HG02885 (cell line): ENCODE results near the gene KDM2B.

ENCODE experiments used
- ATAC-seq: cut with Tn5 transposase; IDR thresholded peaks from one replicate; pipeline ENCODE4 v1.9.1; 2021; ENCODE audit warnings: mild to moderate bottlenecking; ENCODE audit not compliant: unreplicated experiment, poor library complexity

KDM2B gene

GRCh38 chr12:121568518-121568917 is 12.3 kb downstream of the KDM2B start:
- ATAC-seq: no peak

- no peak for ATAC-seq
These were observed 15.7 kb downstream of the KDM2B start for GRCh38 chr12:121565076-121565475.

GRCh38 chr12:121562488-121562887 is 18.3 kb downstream of the KDM2B start:
- ATAC-seq: no peak

- no peak for ATAC-seq
These were observed 19.8 kb downstream of the KDM2B start for GRCh38 chr12:121561009-121561395.

- ATAC-seq: no peak
These were observed 20.3 kb downstream of the KDM2B start for GRCh38 chr12:121560392-121561008.

GRCh38 chr12:121558956-121559355 is 21.9 kb downstream of the KDM2B start:
- ATAC-seq: no peak

GRCh38 chr12:121550974-121551634 is 29.7 kb downstream of the KDM2B start:
- no peak for ATAC-seq

GRCh38 chr12:121549075-121549474 is 31.7 kb downstream of the KDM2B start:
- ATAC-seq: no peak

- no peak for ATAC-seq
These were observed 35.3 kb downstream of the KDM2B start for GRCh38 chr12:121545480-121545879.

GRCh38 chr12:121543786-121544185 is 37.0 kb downstream of the KDM2B start:
- no peak for ATAC-seq

GRCh38 chr12:121539908-121540307 is 40.9 kb downstream of the KDM2B start:
- no peak for ATAC-seq

GRCh38 chr12:121538699-121539061 is 42.1 kb downstream of the KDM2B start:
- no peak for ATAC-seq

- ATAC-seq: peak; percentile 10
These were observed 42.8 kb downstream of the KDM2B start for GRCh38 chr12:121537814-121538698.

GRCh38 chr12:121536899-121537813 is 43.7 kb downstream of the KDM2B start:
- ATAC-seq: peak; percentile 65

- peak; percentile 61 for ATAC-seq
These were observed 44.5 kb downstream of the KDM2B start for GRCh38 chr12:121536054-121536898.

GRCh38 chr12:121535150-121536053 is 45.4 kb downstream of the KDM2B start:
- ATAC-seq: no peak

- no peak for ATAC-seq
These were observed 46.2 kb downstream of the KDM2B start for GRCh38 chr12:121534495-121535148.
